GM19328 (cell line): ENCODE results near the gene TEF.
A peak's percentile ranks its signal among the peaks of the same experiment; 100 is the strongest.

ENCODE experiments used
- ATAC-seq: cut with Tn5 transposase; IDR thresholded peaks from one replicate; pipeline ENCODE4 v1.9.1; 2021; ENCODE audit warnings: mild to moderate bottlenecking, moderate library complexity; ENCODE audit not compliant: unreplicated experiment

The TEF gene

GRCh38 chr22:41381329-41382097, at the start of gene TEF:
TEF (plus strand) TSS chr22:41381942; CDS start chr22:41382045, 103 bp downstream.
- ATAC-seq: peak; percentile 76

- no peak for ATAC-seq
Observed at GRCh38 chr22:41332217-41332939, 49.4 kb upstream of the TEF start.

GRCh38 chr22:41333806-41334205, 47.9 kb upstream of the TEF start:
- no peak for ATAC-seq

GRCh38 chr22:41334215-41334614, 47.5 kb upstream of the TEF start:
- no peak for ATAC-seq

GRCh38 chr22:41334951-41335635, 46.6 kb upstream of the TEF start:
- no peak for ATAC-seq

- no peak for ATAC-seq
Observed at GRCh38 chr22:41338614-41339212, 43.0 kb upstream of the TEF start.

GRCh38 chr22:41339823-41340222, 41.9 kb upstream of the TEF start:
- ATAC-seq: no peak

- no peak for ATAC-seq
Observed at GRCh38 chr22:41340357-41340756, 41.4 kb upstream of the TEF start.

- no peak for ATAC-seq
Observed at GRCh38 chr22:41341012-41341411, 40.7 kb upstream of the TEF start.

GRCh38 chr22:41341990-41342389, 39.8 kb upstream of the TEF start:
- no peak for ATAC-seq

GRCh38 chr22:41343300-41343699, 38.4 kb upstream of the TEF start:
- no peak for ATAC-seq

- ATAC-seq: no peak
Observed at GRCh38 chr22:41343717-41344116, 38.0 kb upstream of the TEF start.

GRCh38 chr22:41344189-41344788, 37.5 kb upstream of the TEF start:
- no peak for ATAC-seq

- ATAC-seq: no peak
Observed at GRCh38 chr22:41345807-41346335, 35.9 kb upstream of the TEF start.

- ATAC-seq: no peak
Observed at GRCh38 chr22:41347066-41347859, 34.5 kb upstream of the TEF start.

GRCh38 chr22:41348964-41349484, 32.7 kb upstream of the TEF start:
- ATAC-seq: no peak

GRCh38 chr22:41350087-41350486, 31.7 kb upstream of the TEF start:
- ATAC-seq: no peak

GRCh38 chr22:41351011-41351410, 30.7 kb upstream of the TEF start:
- no peak for ATAC-seq

GRCh38 chr22:41352058-41352457, 29.7 kb upstream of the TEF start:
- no peak for ATAC-seq
